GM21528 (cell line): ENCODE data around the gene DLEC1.

ENCODE experiments used
- ATAC-seq: cut with Tn5 transposase; IDR thresholded peaks from one replicate; pipeline ENCODE4 v1.9.1; 2021; ENCODE audit warnings: mild to moderate bottlenecking, moderate library complexity; ENCODE audit not compliant: unreplicated experiment, low FRiP score

Gene DLEC1

DNA sequence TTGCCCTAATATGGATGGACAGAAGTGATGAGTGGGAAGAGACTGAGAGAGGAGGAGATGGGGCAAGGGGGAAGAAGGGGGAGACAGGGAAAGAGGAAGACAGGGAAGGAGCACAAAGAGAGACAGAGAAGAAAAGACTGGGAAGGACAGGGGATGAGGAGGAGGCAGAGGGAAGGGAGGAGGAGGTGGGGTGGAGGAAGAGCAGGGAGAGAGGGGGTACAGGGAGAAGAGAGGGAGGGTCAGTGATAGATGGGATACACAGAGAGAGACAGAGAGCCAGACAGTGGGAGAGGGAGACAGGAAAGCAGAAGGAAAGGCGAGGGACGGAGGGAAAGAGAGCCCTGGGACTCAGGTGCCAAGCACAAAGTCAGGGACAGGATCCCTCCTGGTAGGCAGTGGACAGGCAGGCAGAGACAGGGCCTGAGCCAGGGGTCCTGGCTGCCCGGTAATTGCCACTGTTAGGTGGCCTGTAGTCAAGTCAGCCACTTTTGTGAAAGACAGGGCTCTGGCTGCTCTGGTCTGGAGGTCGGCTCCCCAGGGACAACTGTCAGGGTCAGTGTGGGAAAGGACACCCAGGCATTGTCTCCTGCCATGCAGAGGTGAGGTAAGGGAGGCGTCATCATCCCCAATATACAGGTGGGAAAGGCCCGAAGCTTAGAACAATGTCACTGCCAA is 38.6 kb upstream of the DLEC1 start:
- ATAC-seq: no peak

DNA sequence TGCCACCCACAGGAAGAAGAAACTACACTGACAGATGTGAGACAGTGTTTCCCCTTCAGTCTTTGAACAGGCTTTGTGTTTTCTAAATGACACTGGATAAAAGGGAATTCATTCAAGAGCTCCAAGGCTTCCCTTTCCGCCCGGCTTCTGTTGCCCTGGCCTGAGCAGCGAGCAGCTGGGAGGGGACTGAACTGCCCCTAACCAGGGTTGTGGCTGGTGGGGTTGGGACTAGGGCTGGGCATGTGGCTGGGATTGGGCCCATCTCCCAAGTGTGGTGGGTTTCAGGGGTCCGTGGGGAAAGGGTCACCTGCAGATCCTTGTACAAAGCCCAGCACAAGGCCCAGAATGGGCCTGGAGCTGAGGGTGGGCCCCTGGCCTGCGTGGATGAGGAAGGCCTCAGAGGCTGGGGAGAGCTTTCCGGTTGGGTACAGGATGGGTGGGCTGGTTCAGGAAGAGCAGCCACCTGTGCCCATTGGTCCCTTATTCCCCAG is 38.0 kb upstream of the DLEC1 start:
- no peak for ATAC-seq

DNA sequence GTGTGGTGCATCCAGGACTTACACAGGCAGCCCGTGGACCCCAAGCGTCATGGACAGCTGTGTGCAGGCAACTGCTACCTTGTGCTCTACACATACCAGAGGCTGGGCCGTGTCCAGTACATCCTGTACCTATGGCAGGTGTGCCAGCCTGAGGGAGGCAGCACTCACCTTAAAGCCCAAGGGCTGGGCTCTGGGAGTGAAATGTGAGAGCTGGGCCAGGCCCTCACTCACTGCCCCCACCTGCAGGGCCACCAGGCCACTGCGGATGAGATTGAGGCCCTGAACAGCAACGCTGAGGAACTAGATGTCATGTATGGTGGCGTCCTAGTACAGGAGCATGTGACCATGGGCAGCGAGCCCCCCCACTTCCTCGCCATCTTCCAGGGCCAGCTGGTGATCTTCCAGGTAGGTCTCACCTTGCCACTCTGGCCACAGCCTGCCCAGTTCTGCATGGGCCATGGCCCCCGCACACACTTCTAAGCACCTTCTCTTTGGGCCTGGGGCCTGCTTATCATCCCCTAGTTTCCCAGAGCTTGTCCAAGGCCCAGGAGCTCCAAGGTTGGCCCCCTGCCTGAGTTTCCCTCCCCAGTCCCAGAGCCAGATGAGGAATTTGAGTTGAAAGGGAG is 37.4 kb upstream of the DLEC1 start:
- ATAC-seq: no peak

DNA sequence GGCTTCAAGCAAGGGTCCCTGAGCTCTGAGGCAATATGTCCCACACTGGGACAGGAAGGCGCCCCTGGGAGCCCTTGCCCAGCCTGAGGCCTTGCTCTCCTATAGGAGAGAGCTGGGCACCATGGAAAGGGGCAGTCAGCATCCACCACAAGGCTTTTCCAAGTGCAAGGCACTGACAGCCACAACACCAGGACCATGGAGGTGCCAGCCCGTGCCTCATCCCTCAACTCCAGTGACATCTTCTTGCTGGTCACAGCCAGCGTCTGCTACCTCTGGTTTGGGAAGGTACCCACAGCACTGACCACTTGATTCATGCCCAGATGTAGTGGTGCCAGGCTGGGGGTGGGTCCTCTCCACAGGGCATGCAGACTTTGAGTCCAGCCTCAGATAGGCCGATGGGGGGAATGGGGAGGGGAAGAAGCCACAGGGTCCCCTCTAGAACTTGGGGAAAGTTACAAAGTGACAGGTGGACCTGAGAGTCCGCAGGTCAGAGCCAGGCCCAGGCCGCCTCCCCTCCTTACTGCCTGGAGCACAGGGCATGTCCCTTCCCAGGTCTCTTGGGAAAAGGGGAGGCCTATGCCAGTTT is 36.6 kb upstream of the DLEC1 start:
- no peak for ATAC-seq

DNA sequence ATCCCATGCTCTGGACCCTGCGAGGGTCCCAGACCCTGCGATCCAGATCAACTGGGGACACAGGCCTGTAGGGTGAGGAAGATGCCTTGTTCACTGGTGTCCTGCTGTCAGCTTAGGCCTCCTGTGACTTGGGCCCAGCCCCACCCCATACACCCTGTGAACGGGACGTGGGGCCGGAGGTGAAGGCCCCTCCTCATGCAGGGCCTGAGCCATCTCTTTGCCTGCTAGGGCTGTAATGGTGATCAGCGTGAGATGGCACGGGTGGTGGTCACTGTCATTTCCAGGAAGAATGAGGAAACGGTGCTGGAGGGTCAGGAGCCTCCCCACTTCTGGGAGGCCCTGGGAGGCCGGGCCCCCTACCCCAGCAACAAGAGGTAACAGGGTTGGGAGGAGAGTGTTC is 36.1 kb upstream of the DLEC1 start:
- ATAC-seq: no peak

- ATAC-seq: no peak
These were observed 35.6 kb upstream of the DLEC1 start for GRCh38 chr3:38003371-38003816.

DNA sequence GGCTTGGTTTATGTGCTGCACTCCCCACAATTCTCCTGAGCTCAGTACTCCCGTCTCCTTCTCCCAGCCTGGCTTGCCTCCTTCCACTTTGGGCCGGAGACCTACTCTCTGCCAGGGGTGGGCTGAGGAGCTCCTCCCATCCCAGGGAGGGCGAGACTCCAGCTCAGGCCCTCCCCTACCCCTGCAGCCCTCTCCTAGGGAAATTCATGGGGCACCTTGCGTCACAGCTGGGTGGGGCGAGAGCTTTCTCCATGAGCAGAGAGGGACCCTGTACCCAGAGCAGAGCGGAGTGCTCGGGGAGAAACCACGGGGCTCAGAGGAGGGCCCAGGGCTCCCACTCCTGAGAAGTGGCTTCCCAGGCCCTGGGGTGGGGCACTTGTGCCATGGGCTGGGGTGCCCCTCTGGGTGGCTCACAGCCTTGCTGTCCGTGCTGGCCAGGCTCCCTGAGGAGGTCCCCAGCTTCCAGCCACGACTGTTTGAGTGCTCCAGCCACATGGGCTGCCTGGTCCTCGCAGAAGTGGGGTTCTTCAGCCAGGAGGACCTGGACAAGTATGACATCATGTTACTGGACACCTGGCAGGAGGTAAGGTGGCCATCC is 35.1 kb upstream of the DLEC1 start:
- ATAC-seq: no peak

GRCh38 chr3:38004415-38005075 is 34.5 kb upstream of the DLEC1 start:
- no peak for ATAC-seq

- ATAC-seq: no peak
These were observed 33.7 kb upstream of the DLEC1 start for GRCh38 chr3:38005076-38006020.

- no peak for ATAC-seq
These were observed 33.0 kb upstream of the DLEC1 start for GRCh38 chr3:38006031-38006430.

DNA sequence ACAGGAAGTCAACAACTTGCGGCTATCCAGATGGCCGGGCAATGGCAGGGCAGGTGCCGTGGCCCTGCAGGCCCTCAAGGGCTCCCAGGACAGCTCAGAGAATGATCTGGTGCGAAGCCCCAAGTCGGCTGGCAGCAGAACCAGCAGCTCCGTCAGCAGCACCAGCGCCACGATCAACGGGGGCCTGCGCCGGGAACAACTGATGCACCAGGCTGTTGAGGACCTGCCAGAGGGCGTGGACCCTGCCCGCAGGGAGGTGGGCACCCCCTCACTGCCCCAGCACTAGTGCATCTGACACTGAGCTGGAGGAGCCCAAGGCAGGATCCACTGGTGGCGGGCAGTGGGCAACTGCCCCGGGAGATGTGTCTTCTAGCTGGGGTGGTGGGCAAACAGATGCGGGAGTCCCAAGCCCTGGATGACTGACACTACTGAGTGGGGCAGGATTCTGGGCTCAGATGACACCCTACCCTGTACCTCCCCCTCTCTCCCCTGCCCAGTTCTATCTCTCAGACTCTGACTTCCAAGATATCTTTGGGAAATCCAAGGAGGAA is 32.5 kb upstream of the DLEC1 start:
- no peak for ATAC-seq

- no peak for ATAC-seq
These were observed 31.3 kb upstream of the DLEC1 start for GRCh38 chr3:38007754-38008090.

DNA sequence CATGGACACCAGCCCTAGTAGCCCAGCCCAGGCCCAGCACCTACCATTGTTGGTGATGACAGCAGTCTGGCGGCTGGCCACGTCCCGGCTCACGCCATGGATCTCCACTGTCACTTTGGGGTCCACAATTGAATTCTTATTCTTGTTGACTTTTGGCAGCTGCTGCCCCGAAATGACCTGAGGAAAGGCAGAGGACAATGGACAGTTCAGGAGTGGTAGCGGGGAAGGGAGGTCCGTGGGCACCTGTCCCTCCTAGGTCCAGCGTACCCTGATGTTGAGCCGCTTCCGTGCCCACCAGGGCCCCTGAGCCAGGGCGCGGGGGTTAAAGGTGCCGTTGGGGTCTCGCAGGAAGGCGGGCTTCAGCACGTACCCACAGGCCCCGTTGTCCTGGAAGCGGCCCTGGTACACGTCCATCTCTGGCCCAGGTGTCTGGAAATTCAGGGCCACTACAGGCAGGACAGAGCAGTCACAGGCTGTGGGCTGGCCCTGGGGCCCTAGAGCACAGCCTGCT is 30.8 kb upstream of the DLEC1 start:
- no peak for ATAC-seq

DNA sequence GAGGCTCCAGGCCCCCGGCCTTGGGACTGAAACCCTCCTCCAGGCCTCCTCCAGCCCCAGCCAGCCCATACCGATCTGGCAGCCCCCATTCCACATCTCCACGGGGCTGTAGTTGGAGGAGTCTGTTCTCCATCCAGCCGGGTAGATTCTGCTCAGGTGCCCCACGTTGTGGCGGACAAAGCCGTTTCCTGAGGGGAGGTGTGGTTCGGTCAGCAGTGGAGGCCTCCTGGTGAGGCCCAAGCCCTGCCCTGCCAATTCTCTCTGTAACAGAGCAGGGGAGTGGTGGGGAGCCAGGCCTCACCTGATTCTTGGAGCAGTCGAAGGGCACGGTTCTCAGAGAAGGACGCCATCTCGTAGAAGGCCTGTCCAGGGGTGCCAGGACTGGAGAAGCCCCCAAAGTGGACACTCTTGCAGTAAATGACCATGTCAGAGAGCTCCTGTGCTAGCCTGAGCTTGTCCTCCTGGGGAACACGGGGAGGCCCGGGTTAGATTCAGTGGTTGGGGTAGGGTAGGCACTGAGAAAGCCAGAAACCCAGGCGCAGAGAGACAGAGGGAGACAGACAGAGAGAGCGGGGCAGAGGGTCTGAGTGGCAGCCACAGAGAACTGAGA is 29.9 kb upstream of the DLEC1 start:
- ATAC-seq: no peak

GRCh38 chr3:38009807-38010591 is 29.0 kb upstream of the DLEC1 start:
- no peak for ATAC-seq

DNA sequence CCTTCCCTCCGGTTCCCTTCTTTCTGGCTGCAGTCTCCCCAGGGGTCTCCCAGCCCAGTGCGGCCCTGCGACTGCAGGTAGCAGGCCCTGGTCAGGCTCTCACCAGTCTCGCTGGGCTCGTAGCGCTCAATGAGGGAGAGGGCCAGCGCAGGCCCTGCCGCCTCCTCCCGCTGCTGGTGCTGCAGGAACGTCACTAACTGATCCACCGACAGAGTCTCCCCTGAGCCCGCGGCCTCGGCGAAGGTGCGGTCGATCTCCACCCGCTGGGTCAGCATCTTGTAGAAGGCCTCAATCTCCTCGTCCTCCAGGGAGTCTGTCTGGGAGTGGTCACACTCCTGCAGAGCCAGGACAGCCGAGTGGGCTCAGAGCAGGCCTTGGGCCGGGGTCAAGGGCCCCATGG is 27.9 kb upstream of the DLEC1 start:
- no peak for ATAC-seq

- ATAC-seq: no peak
These were observed 23.5 kb upstream of the DLEC1 start for GRCh38 chr3:38015485-38015884.

DNA sequence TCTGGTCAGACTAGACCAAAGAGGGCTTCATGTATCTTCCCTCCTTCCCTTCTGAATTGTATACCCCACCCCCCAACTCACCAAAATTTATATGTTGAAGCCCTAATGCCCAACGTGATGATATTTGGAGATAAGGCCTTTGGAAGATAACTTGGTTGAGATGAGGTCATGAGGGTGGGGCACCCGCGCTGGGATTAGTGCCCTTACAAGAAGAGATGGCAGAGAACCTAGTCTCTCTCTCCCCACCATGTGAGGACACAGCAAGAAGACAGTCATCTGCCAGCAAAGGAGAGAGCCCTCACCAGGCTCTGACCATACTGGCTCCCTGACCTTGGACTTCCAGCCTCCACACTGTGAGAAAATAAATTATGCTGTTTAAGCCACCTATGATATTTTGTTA is 23.0 kb upstream of the DLEC1 start:
- ATAC-seq: no peak
